IgD-negative memory B cell (primary cell): ENCODE measurements around the gene TRPV3. TPM values are rescaled to one million over a fixed set of nuclear protein-coding genes. Genes with fewer than 3 reads are reported as not detected.
"Not testable (repeated sequence)": the region's sequence is repeated elsewhere in the genome, so short reads cannot be mapped to it uniquely, and the experiment has no call there.

ENCODE experiments used
- H3K27ac Mint-ChIP-seq, 3 donors: one replicate each; pipeline ENCODE4 v1.8.0; 2020 to 2022; ENCODE audit warnings: mild to moderate bottlenecking in 3 of 3, mixed read lengths in 3 of 3, moderate library complexity in 1 of 3
- H3K27me3 Mint-ChIP-seq: one replicate; pipeline ENCODE4 v1.8.0; 2021; ENCODE audit warnings: mixed read lengths
- H3K36me3 Mint-ChIP-seq: one replicate; pipeline ENCODE4 v1.8.0; 2020; ENCODE audit warnings: mild to moderate bottlenecking, mixed read lengths
- H3K4me1 Mint-ChIP-seq, 3 donors: one replicate each; pipeline ENCODE4 v1.8.0; 2020 to 2022; ENCODE audit warnings: mixed read lengths in 3 of 3, mild to moderate bottlenecking in 1 of 3
- H3K4me3 Mint-ChIP-seq, 4 donors: one replicate each; pipeline ENCODE4 v1.8.0; 2020 to 2022; ENCODE audit warnings: mild to moderate bottlenecking in 4 of 4, mixed read lengths in 4 of 4, moderate library complexity in 3 of 4
- H3K9me3 Mint-ChIP-seq, 3 donors: one replicate each; pipeline ENCODE4 v1.8.0; 2020 to 2021; ENCODE audit warnings: mixed read lengths in 3 of 3, mild to moderate bottlenecking in 1 of 3
- polyA plus RNA-seq: library from polyadenylated mRNA; unstranded; fragments of 300-500 nt; fragmentation: Illumina TruSeq; gene quantifications from one replicate; pipeline ENCODE4 v1.2.3, GENCODE V29; 2021

TRPV3 gene
- polyA plus RNA-seq, 1 donor from 2014 or later, result 2.2 TPM

DNA sequence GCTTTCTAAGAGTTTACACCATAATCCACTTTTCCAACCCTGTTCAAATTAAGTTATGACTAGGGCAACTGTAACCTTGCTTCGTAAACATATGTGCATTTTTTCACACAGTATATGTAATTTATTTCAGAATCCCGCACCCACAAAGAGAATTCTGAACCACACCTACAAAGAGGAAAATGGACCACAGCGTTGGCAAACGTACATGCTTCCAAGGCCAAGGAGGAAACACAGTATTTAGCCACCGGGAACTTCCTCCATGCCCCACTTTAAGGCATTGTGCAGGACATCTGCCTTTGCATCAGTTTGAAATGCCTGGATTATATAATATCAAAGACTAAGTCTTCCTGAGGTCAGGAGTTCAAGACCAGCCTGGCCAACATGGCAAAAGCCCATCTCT lies 88.1 kb downstream of the TRPV3 start:
- Mint-ChIP-seq H3K4me3 (no peak overlapping the region), H3K36me3 (peaks cover 2% of the 10 kb centered on the region), H3K27me3 (peaks cover 2% of the 10 kb centered on the region), H3K9me3 (no peaks in the 10 kb centered on the region), H3K27ac (no peak overlapping the region), H3K4me1 (no peaks in the 10 kb centered on the region)

DNA sequence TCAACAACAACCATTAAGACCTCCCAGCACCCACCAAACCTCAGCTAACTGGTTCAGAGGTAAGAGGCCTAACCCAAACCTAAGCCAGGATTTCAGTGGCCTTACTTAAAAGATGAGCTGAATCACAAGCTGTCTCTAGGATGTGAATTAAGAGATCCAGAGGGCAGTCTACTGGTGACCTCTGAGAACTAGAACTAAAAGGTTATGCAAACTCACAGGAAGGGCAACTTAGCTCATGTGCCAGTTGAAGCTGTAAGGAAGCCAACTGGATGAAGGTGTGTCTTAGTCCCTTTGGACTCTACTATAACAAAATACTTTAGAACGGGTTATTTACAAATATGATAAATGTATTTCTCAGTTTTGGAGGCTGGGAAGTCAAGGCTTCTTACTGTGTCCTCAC lies 91.3 kb downstream of the TRPV3 start:
- not testable (repeated sequence) for H3K4me1 Mint-ChIP-seq, H3K36me3 Mint-ChIP-seq, H3K9me3 Mint-ChIP-seq, H3K27me3 Mint-ChIP-seq, H3K27ac Mint-ChIP-seq, H3K4me3 Mint-ChIP-seq

Other genes starting within 250 kb of the TRPV3 start
- 1.7 TPM for gene OR3A2, start 171.5 kb downstream of the TRPV3 start, polyA plus RNA-seq
- not detected for gene OR1E1, start 159.4 kb downstream of the TRPV3 start, polyA plus RNA-seq
- not detected for gene OR3A3, start 146.4 kb downstream of the TRPV3 start, polyA plus RNA-seq
- gene OR1E2, start 124.0 kb downstream of the TRPV3 start, polyA plus RNA-seq, result not detected
- gene SPATA22, start 86.0 kb downstream of the TRPV3 start, polyA plus RNA-seq, result not detected
- gene ASPA, start 81.8 kb downstream of the TRPV3 start, polyA plus RNA-seq, result not detected
- 2.5 TPM for gene TRPV1, start 51.6 kb upstream of the TRPV3 start, polyA plus RNA-seq
- 7.0 TPM for gene SHPK, start 78.4 kb upstream of the TRPV3 start, polyA plus RNA-seq
- 13.0 TPM for gene CTNS, start 78.9 kb upstream of the TRPV3 start, polyA plus RNA-seq
- 72.1 TPM for gene TAX1BP3, start 110.8 kb upstream of the TRPV3 start, polyA plus RNA-seq
- 81.8 TPM for gene EMC6, start 111.0 kb upstream of the TRPV3 start, polyA plus RNA-seq
- gene P2RX5, start 138.3 kb upstream of the TRPV3 start, polyA plus RNA-seq, result 764 TPM
- gene HASPIN, start 166.1 kb upstream of the TRPV3 start, polyA plus RNA-seq, result 0.34 TPM
- 125 TPM for gene ITGAE, start 243.4 kb upstream of the TRPV3 start, polyA plus RNA-seq